Endothelial cell of umbilical vein (primary cell): ENCODE data around the gene TRAF1. TPM values are rescaled to one million over a fixed set of nuclear protein-coding genes. Genes with fewer than 3 reads are reported as not detected.

ENCODE experiments used
- BruUV-seq: library from RNA; stranded (reverse); fragments of 400-500 nt; replicated peaks from 2 replicates; lab custom pipeline; 2021; lab: Mats Ljungman, UMichigan
- CTCF ChIA-PET: fragments of 300-600, 350-600 bp; sonication (Branson Sonifier 250); formaldehyde crosslinking; loops from one replicate; lab custom pipeline; 2021; ENCODE audit warnings: antibody characterized with exemption, inconsistent platforms; lab: Charles Lee
- POLR2A ChIA-PET: fragments of 300-600, 350-600 bp; sonication (Branson Sonifier 250); formaldehyde crosslinking; loops from one replicate; lab custom pipeline; 2021; ENCODE audit warnings: antibody characterized with exemption, inconsistent platforms; lab: Charles Lee
- DNase-seq: peaks from one replicate; pipeline ENCODE4 v3.0.0-alpha.2; 2011; ENCODE audit warnings: low read depth, low spot score
- FAIRE-seq: peaks from 2 replicates; lab custom pipeline; 2011; peaks lifted over from hg19 to GRCh38; lab: Jason Lieb, UNC
- H2AFZ ChIP-seq: 2 replicates; pipeline ENCODE4 v1.6.0; 2012; ENCODE audit warnings: low read depth, low read length, control low read depth, inconsistent platforms
- H3K27ac ChIP-seq: 2 replicates; pipeline ENCODE4 v1.5.1; 2011; ENCODE audit warnings: low read depth, mild to moderate bottlenecking, control low read depth, low read length, moderate library complexity; ENCODE audit not compliant: insufficient read depth
- H3K27me3 ChIP-seq, 2 experiments: 2 replicates each; pipeline versions ENCODE4 v1.6.0 to v1.6.1; 2011; ENCODE audit warnings: low read length in 2 of 2, mixed read lengths in 1 of 2; ENCODE audit not compliant: control insufficient read depth in 2 of 2, insufficient read depth in 2 of 2
- H3K36me3 ChIP-seq, 2 experiments: 2 replicates in 1 of 2; 3 replicates in 1 of 2; pipeline ENCODE4 v1.5.1; 2011; ENCODE audit warnings: low read length in 2 of 2, mild to moderate bottlenecking in 1 of 2, moderate library complexity in 1 of 2; ENCODE audit not compliant: control insufficient read depth in 2 of 2, insufficient read depth in 2 of 2; ENCODE audit errors: extremely low read depth in 1 of 2
- H3K4me1 ChIP-seq: 3 replicates; pipeline ENCODE4 v1.5.1; 2011; ENCODE audit warnings: mild to moderate bottlenecking, low read length; ENCODE audit not compliant: control insufficient read depth, insufficient read depth; ENCODE audit errors: extremely low read depth
- H3K4me2 ChIP-seq: 2 replicates; pipeline ENCODE4 v1.6.1; 2011; ENCODE audit warnings: low read length, control low read depth, mixed read lengths; ENCODE audit not compliant: insufficient read depth
- H3K4me3 ChIP-seq, 3 experiments: fragments of 200-600 bp in 1 of 3; sonication (generic), shearing (Covaris generic) in 1 of 3; replicated peaks in 1 of 3; 2 replicates each; pipeline ENCODE4 v1.5.1; 2011 to 2016; ENCODE audit warnings: control low read depth in 3 of 3, low read length in 3 of 3, mild to moderate bottlenecking in 2 of 3, inconsistent platforms in 1 of 3, low read depth in 1 of 3, moderate library complexity in 1 of 3; ENCODE audit not compliant: insufficient read depth in 1 of 3
- H3K79me2 ChIP-seq: 2 replicates; pipeline ENCODE4 v1.6.0; 2012; ENCODE audit warnings: low read length, inconsistent platforms; ENCODE audit not compliant: control insufficient read depth, insufficient read depth
- H3K9ac ChIP-seq: replicated peaks from 2 replicates; pipeline ENCODE3; 2011; ENCODE audit warnings: low read length, control low read depth; ENCODE audit not compliant: insufficient read depth; ENCODE audit errors: extremely low read depth
- H3K9me1 ChIP-seq: replicated peaks from 3 replicates; pipeline ENCODE4 v1.6.0; 2011; ENCODE audit warnings: mild to moderate bottlenecking, low read length; ENCODE audit not compliant: control insufficient read depth, insufficient read depth; ENCODE audit errors: extremely low read depth
- H3K9me3 ChIP-seq: replicated peaks from 2 replicates; pipeline ENCODE4 v1.5.1; 2012; ENCODE audit warnings: low read length, inconsistent platforms; ENCODE audit not compliant: control insufficient read depth, insufficient read depth
- H4K20me1 ChIP-seq: replicated peaks from 2 replicates; pipeline ENCODE3; 2011; ENCODE audit warnings: mild to moderate bottlenecking, low read length; ENCODE audit not compliant: control insufficient read depth, insufficient read depth; ENCODE audit errors: extremely low read depth
- FOS ChIP-seq: IDR thresholded peaks from 2 replicates; pipeline ENCODE4 v1.6.1; 2011; ENCODE audit warnings: mild to moderate bottlenecking, low read length, moderate library complexity, borderline replicate concordance; ENCODE audit not compliant: insufficient read depth
- MAX ChIP-seq: IDR thresholded peaks from 2 replicates; pipeline ENCODE4 v1.6.1; 2011; ENCODE audit not compliant: insufficient read depth, insufficient read length
- POLR2AphosphoS5 ChIP-seq: IDR thresholded peaks from 2 replicates; pipeline ENCODE4 v1.6.1; 2012; ENCODE audit warnings: low read depth, mild to moderate bottlenecking, control low read depth, low read length, moderate library complexity; ENCODE audit not compliant: insufficient read depth
- dilution Hi-C: fragments of 300-500 bp; cut with MboI; formaldehyde crosslinking; loops from one replicate; pipeline ENCODE4 v1.15.0; 2019; ENCODE audit warnings: low sequenced_read_pairs; ENCODE audit not compliant: extremely low pct_ligation_motif_present
- intact Hi-C: fragments of 100-400 bp; cut with micrococcal nuclease; formaldehyde crosslinking; loops from one replicate; pipeline ENCODE4 v1.10.0; 2022
- polyA plus RNA-seq, 4 experiments: library from polyadenylated mRNA; depleted of rRNA in 3 of 4; stranded (reverse) in 3 of 4; unstranded in 1 of 4; fragments of >200 nt; gene quantifications; 2 replicates each; pipeline versions ENCODE4 v1.2.1 to v1.2.3, GENCODE V29; 2011 to 2012; ENCODE audit warnings: missing spikeins in 1 of 4
- total RNA-seq: library from RNA; stranded (reverse); gene quantifications from 2 replicates; pipeline ENCODE4 v1.2.3, GENCODE V29; 2021

Gene TRAF1
- total and polyA plus RNA-seq, 2 donors (not counting 3 experiments of a cell fraction or from before 2014, with no cell fraction given): 2.0 to 2.6 TPM

GRCh38 chr9:120878188-120879130 is 48.1 kb downstream of the TRAF1 start:
- Histone ChIP-seq H3K27ac (no peak overlapping the region), H3K4me3 (peak overlapping the region in 1 of 3 experiments; percentile 75), H2AFZ (no peak overlapping the region), H3K79me2 (peaks cover 20% of the 10 kb centered on the region), H3K27me3 (no peaks in the 10 kb centered on the region), H3K9me1 (no peaks in the 10 kb centered on the region), H3K9ac (no peak overlapping the region), H3K9me3 (no peaks in the 10 kb centered on the region), H3K4me1 (peaks cover 26% of the 10 kb centered on the region), H3K36me3 (peaks cover 0 to 4% of the 10 kb centered on the region in 2 experiments), H4K20me1 (no peaks in the 10 kb centered on the region), H3K4me2 (peak overlapping the region; percentile 96)
- dilution Hi-C loops (no loop called here), intact Hi-C loops (loop anchor here (5.0 kb wide), 1 partner anchor 104 kb away; no protein-coding TSS in a partner anchor)
- POLR2A ChIA-PET: no interaction called here
- no peak for DNase-seq
- BruUV-seq: no TSS peak
- TF ChIP-seq POLR2AphosphoS5: peak; percentile 16
- no peak for TF ChIP-seq FOS
- no peak for TF ChIP-seq MAX
- no peak for FAIRE-seq
- CTCF ChIA-PET: interaction anchor here (1.7 to 2.3 kb wide), 3 partner anchors 58 to 103 kb away, joined by 4 to 8 read pairs (median 7); no protein-coding TSS in a partner anchor
